HEK293 (cell line): ENCODE data around the gene BIRC6.

Experiments
- CTCF ChIA-PET: fragments of 350-600 bp; formaldehyde crosslinking; extraction: SDS; loops from one replicate; lab custom pipeline; 2021; ENCODE audit warnings: antibody characterized with exemption; lab: Yijun Ruan, JAX
- POLR2A ChIA-PET: fragments of 300-600 bp; formaldehyde crosslinking; extraction: SDS; loops from one replicate; lab custom pipeline; 2020; ENCODE audit warnings: antibody characterized with exemption, inconsistent platforms; lab: Yijun Ruan, JAX
- H3K27ac ChIP-seq: fragments of 200-500 bp; sonication (Bioruptor generic); 2 replicates; pipeline ENCODE4 v1.5.1; 2014; ENCODE audit warnings: low read depth, low read length, control low read depth, inconsistent platforms; ENCODE audit errors: extremely low read depth
- H3K36me3 ChIP-seq, 2 experiments: fragments of 200-500 bp in 1 of 2; sonication (Bioruptor generic) in 1 of 2; 1 replicate in 1 of 2; 2 replicates in 1 of 2; pipeline ENCODE4 v1.5.1; 2014 to 2017; ENCODE audit warnings: inconsistent platforms in 2 of 2, low read length in 2 of 2; ENCODE audit not compliant: control insufficient read depth in 2 of 2, insufficient read depth in 1 of 2
- H3K4me1 ChIP-seq: fragments of 200-500 bp; sonication (Bioruptor generic); 2 replicates; pipeline ENCODE4 v1.5.1; 2014; ENCODE audit warnings: mild to moderate bottlenecking, low read length, inconsistent platforms; ENCODE audit not compliant: control insufficient read depth, insufficient read depth
- H3K4me3 ChIP-seq: 2 replicates; pipeline ENCODE4 v1.5.1; 2011; ENCODE audit warnings: low read depth, mild to moderate bottlenecking, control low read depth, low read length, moderate library complexity
- H3K9me3 ChIP-seq: fragments of 200-500 bp; sonication (Bioruptor generic); 2 replicates; pipeline ENCODE4 v1.5.1; 2014; ENCODE audit warnings: low read depth, low read length, inconsistent platforms; ENCODE audit not compliant: control insufficient read depth, insufficient read depth
- GLI2 ChIP-seq: fragments of 450-650 bp; formaldehyde crosslinking; IDR thresholded peaks from 2 replicates; pipeline ENCODE4; 2017; ENCODE audit warnings: missing biosample characterization, missing genetic modification characterization, low read depth, borderline replicate concordance
- PATZ1 ChIP-seq: fragments of 450-650 bp; formaldehyde crosslinking; IDR thresholded peaks from 2 replicates; pipeline ENCODE4 v1.5.1; 2016; ENCODE audit warnings: missing biosample characterization, missing genetic modification characterization
- SCRT2 ChIP-seq: fragments of 450-650 bp; formaldehyde crosslinking; IDR thresholded peaks from 2 replicates; pipeline ENCODE4 v1.5.1; 2016; ENCODE audit warnings: missing biosample characterization, missing genetic modification characterization
- SP7 ChIP-seq: fragments of 450-650 bp; formaldehyde crosslinking; IDR thresholded peaks from 2 replicates; pipeline ENCODE4 v1.5.1; 2016; ENCODE audit warnings: missing biosample characterization, missing genetic modification characterization
- ZBTB49 ChIP-seq: fragments of 450-650 bp; formaldehyde crosslinking; IDR thresholded peaks from 2 replicates; pipeline ENCODE4 v1.5.1; 2016; ENCODE audit warnings: missing biosample characterization, missing genetic modification characterization, low read depth
- ZBTB6 ChIP-seq: fragments of 450-650 bp; formaldehyde crosslinking; IDR thresholded peaks from 2 replicates; pipeline ENCODE4 v1.5.1; 2017; ENCODE audit warnings: missing biosample characterization, missing genetic modification characterization
- ZNF114 ChIP-seq: fragments of 450-650 bp; formaldehyde crosslinking; IDR thresholded peaks from 2 replicates; pipeline ENCODE4 v1.5.0; 2017; ENCODE audit warnings: missing biosample characterization, missing genetic modification characterization
- ZNF146 ChIP-seq: fragments of 450-650 bp; formaldehyde crosslinking; IDR thresholded peaks from 2 replicates; pipeline ENCODE4 v1.5.1; 2016; ENCODE audit warnings: missing biosample characterization, missing genetic modification characterization
- ZNF157 ChIP-seq: fragments of 450-650 bp; formaldehyde crosslinking; IDR thresholded peaks from 2 replicates; pipeline ENCODE4 v1.5.1; 2016; ENCODE audit warnings: missing biosample characterization, missing genetic modification characterization
- ZNF311 ChIP-seq: fragments of 450-650 bp; formaldehyde crosslinking; IDR thresholded peaks from 2 replicates; pipeline ENCODE4 v1.5.1; 2017; ENCODE audit warnings: missing biosample characterization, missing genetic modification characterization, borderline replicate concordance
- ZNF324 ChIP-seq: fragments of 450-650 bp; formaldehyde crosslinking; IDR thresholded peaks from 2 replicates; pipeline ENCODE4 v1.5.1; 2016; ENCODE audit warnings: missing biosample characterization, missing genetic modification characterization
- ZNF341 ChIP-seq: fragments of 450-650 bp; formaldehyde crosslinking; IDR thresholded peaks from 2 replicates; pipeline ENCODE4; 2016; ENCODE audit warnings: low read depth, missing biosample characterization, missing genetic modification characterization
- ZNF518A ChIP-seq: fragments of 450-650 bp; formaldehyde crosslinking; conservative IDR thresholded peaks from 2 replicates; pipeline ENCODE4 v1.5.1; 2016; ENCODE audit warnings: low read depth, missing biosample characterization, missing genetic modification characterization
- ZNF596 ChIP-seq: fragments of 450-650 bp; IDR thresholded peaks from 2 replicates; pipeline ENCODE4 v1.5.0; 2018; ENCODE audit warnings: missing biosample characterization, mild to moderate bottlenecking, missing genetic modification characterization, moderate library complexity
- ZNF660 ChIP-seq: fragments of 450-650 bp; IDR thresholded peaks from 2 replicates; pipeline ENCODE4 v1.5.1; 2018; ENCODE audit warnings: missing biosample characterization, mild to moderate bottlenecking, missing genetic modification characterization

The BIRC6 gene

GRCh38 chr2:32452338-32453064 lies 95.7 kb downstream of the BIRC6 start:
- Histone ChIP-seq H3K9me3 (no peaks in the 10 kb centered on the region), H3K36me3 (peaks cover 4 to 35% of the 10 kb centered on the region in 2 experiments)
- POLR2A ChIA-PET, result no interaction called here
- TF ChIP-seq ZBTB49 (tag by site-specific recombination) (no peak), GLI2 (tag by site-specific recombination) (no peak), ZNF146 (no peak), SP7 (tag by site-specific recombination) (no peak), ZNF341 (tag by site-specific recombination) (no peak), ZNF311 (tag by site-specific recombination) (no peak), ZNF324 (tag by site-specific recombination) (no peak), ZNF114 (tag by site-specific recombination) (no peak), ZNF596 (tag by site-specific recombination) (no peak), ZNF660 (tag by site-specific recombination) (no peak), ZNF157 (tag by site-specific recombination) (no peak), PATZ1 (tag by site-specific recombination) (no peak), ZBTB6 (tag by site-specific recombination) (no peak), ZNF518A (tag by site-specific recombination) (no peak), SCRT2 (tag by site-specific recombination) (no peak)
- TF ChIP-seq, all 188 proteins: peak for 0
- peaks cover 9% of the 10 kb centered on the region; the same call in 1 of the 2 replicates for H3K4me1 ChIP-seq
- no peak overlapping the region for H3K27ac ChIP-seq
- CTCF ChIA-PET, result interaction anchor here (1.2 kb wide), 1 partner anchor 11 kb away, joined by 3 read pairs; no protein-coding TSS in a partner anchor
- no peak overlapping the region for H3K4me3 ChIP-seq
